ENCODE data around the gene VAV1. TPM values are rescaled to one million over a fixed set of nuclear protein-coding genes. Genes with fewer than 3 reads are reported as not detected.

The VAV1 gene
- total and polyA plus RNA-seq, 2 of the 13 experiments (the other 11 are each of a cell fraction or from before 2014, with no cell fraction given) = not detected

DNA sequence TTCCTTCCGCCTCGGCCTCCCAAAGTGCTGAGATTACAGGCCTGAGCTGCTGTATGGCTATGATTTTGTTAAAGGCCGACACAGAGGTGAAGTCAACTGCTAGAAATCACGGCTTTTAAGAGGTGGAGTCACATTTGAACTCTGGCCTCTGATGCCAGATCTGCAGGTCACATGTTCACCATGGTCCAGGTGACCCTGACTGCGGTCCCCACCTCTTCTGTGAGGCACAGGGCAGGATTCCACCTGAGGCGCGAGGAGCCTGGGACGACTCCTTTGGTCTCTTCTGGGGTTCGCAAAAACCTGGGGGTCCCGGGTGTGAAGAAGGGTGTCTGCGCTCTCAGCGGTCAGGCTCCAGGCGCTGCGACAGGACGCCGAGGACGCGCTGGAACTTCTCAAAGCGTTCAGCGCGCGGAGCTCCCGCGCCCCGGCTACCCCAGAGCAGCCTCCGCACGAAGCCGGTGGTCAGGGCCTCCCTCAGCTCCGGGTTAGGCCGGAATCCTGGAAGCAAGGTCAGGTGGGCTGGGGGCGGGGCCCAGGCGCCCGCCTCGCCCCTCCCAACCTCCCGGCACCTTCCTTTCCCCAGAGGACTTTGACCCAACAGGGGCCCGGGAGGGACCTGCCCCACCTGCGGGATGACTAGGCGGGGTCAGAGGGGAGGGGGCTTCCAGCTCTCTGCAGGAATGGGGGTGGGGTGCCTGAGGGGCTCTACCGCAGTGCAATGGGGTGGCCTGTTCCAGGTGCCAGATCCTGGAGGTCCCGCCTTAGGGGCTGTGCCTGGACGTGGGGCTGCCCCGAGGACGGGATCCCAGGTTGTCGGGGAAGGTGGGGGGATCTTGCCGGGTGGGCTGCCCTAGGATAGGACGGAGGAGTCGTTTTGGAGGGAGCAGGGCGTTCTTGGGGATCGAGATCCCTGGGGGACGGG lies 20.0 kb upstream of the VAV1 start (continued):
- 0 out of 2 replicates have a peak, but pooled peaks have one; percentile 21 for TF ChIP-seq ZNF44 (CRISPR knock-in tag; IDR thresholded peaks at IDR 0.05)
- TF ChIP-seq LCORL (IDR thresholded peaks at IDR 0.05) = no peak
- TF ChIP-seq LCORL (CRISPR knock-in tag; IDR thresholded peaks at IDR 0.05) = peak; percentile 13; the same call in 1 of the 2 replicates
- no peak for TF ChIP-seq SNRNP70 (IDR thresholded peaks at IDR 0.05; ENCODE audit: low read depth, low read length)
- no peak for TF ChIP-seq IKZF1 (IDR thresholded peaks at IDR 0.05)
- peak; percentile 32 for TF ChIP-seq HNRNPK (IDR thresholded peaks at IDR 0.05; ENCODE audit: low read depth, low read length, poor library complexity, severe bottlenecking)
- TF ChIP-seq ZNF326 (CRISPR knock-in tag; IDR thresholded peaks at IDR 0.05; ENCODE audit: borderline replicate concordance) = no peak
- TF ChIP-seq TMF1 (CRISPR knock-in tag; IDR thresholded peaks at IDR 0.05; ENCODE audit: low read depth) = peak; percentile 41
- TF ChIP-seq SRY (CRISPR knock-in tag; IDR thresholded peaks at IDR 0.05) = peak; percentile 12; the same call in 1 of the 2 replicates
- TF ChIP-seq ZNF710 (CRISPR knock-in tag; IDR thresholded peaks at IDR 0.05; ENCODE audit: borderline replicate concordance) = peak; percentile 62; the same call in 1 of the 2 replicates
- TF ChIP-seq FOXK1 (CRISPR knock-in tag; IDR thresholded peaks at IDR 0.05; ENCODE audit: borderline replicate concordance, low read depth) = no peak
- TF ChIP-seq, protein P1, sequence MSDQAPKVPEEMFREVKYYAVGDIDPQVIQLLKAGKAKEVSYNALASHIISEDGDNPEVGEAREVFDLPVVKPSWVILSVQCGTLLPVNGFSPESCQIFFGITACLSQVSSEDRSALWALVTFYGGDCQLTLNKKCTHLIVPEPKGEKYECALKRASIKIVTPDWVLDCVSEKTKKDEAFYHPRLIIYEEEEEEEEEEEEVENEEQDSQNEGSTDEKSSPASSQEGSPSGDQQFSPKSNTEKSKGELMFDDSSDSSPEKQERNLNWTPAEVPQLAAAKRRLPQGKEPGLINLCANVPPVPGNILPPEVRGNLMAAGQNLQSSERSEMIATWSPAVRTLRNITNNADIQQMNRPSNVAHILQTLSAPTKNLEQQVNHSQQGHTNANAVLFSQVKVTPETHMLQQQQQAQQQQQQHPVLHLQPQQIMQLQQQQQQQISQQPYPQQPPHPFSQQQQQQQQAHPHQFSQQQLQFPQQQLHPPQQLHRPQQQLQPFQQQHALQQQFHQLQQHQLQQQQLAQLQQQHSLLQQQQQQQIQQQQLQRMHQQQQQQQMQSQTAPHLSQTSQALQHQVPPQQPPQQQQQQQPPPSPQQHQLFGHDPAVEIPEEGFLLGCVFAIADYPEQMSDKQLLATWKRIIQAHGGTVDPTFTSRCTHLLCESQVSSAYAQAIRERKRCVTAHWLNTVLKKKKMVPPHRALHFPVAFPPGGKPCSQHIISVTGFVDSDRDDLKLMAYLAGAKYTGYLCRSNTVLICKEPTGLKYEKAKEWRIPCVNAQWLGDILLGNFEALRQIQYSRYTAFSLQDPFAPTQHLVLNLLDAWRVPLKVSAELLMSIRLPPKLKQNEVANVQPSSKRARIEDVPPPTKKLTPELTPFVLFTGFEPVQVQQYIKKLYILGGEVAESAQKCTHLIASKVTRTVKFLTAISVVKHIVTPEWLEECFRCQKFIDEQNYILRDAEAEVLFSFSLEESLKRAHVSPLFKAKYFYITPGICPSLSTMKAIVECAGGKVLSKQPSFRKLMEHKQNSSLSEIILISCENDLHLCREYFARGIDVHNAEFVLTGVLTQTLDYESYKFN (CRISPR knock-in tag; conservative IDR thresholded peaks at IDR 0.05) = peak; percentile 91
- no peak for TF ChIP-seq ZNF367 (CRISPR knock-in tag; IDR thresholded peaks at IDR 0.05; ENCODE audit: borderline replicate concordance)
- TF ChIP-seq RAD21 (CRISPR knock-in tag; IDR thresholded peaks at IDR 0.05) = 0 out of 2 replicates have a peak, but pooled peaks have one; percentile 20
- TF ChIP-seq BRCA1 (CRISPR knock-in tag; IDR thresholded peaks at IDR 0.05) = no peak
- TF ChIP-seq AGO2 (optimal IDR thresholded peaks at IDR 0.05; ENCODE audit: low read depth, low read length) = peak; percentile 88
- TF ChIP-seq REXO4 (CRISPR knock-in tag; IDR thresholded peaks at IDR 0.05; ENCODE audit: borderline replicate concordance) = no peak
- TF ChIP-seq ZSCAN12 (CRISPR knock-in tag; IDR thresholded peaks at IDR 0.05) = 0 out of 2 replicates have a peak, but pooled peaks have one; percentile 67
- 0 out of 2 replicates have a peak, but pooled peaks have one; percentile 13 for TF ChIP-seq RCOR2 (CRISPR knock-in tag; IDR thresholded peaks at IDR 0.05)
- TF ChIP-seq ZNF768 (CRISPR knock-in tag; IDR thresholded peaks at IDR 0.05) = no peak
- TF ChIP-seq, protein P2, sequence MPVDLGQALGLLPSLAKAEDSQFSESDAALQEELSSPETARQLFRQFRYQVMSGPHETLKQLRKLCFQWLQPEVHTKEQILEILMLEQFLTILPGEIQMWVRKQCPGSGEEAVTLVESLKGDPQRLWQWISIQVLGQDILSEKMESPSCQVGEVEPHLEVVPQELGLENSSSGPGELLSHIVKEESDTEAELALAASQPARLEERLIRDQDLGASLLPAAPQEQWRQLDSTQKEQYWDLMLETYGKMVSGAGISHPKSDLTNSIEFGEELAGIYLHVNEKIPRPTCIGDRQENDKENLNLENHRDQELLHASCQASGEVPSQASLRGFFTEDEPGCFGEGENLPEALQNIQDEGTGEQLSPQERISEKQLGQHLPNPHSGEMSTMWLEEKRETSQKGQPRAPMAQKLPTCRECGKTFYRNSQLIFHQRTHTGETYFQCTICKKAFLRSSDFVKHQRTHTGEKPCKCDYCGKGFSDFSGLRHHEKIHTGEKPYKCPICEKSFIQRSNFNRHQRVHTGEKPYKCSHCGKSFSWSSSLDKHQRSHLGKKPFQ (CRISPR knock-in tag; IDR thresholded peaks at IDR 0.05; ENCODE audit: insufficient replicate concordance) = no peak
- no peak for TF ChIP-seq ZNF589 (CRISPR knock-in tag; conservative IDR thresholded peaks at IDR 0.05)
- no peak for TF ChIP-seq SRSF4 (IDR thresholded peaks at IDR 0.05; ENCODE audit: low read depth, low read length, poor library complexity, severe bottlenecking)
